GM19438 (cell line): ENCODE results near the gene PNCK.
"Not testable (repeated sequence)": the region's sequence is repeated elsewhere in the genome, so short reads cannot be mapped to it uniquely, and the experiment has no call there.

ENCODE experiments used
- ATAC-seq: cut with Tn5 transposase; IDR thresholded peaks from one replicate; pipeline ENCODE4 v1.9.1; 2021; ENCODE audit warnings: low read depth; ENCODE audit not compliant: unreplicated experiment

The PNCK gene

GRCh38 chrX:153699784-153700371, 26.3 kb upstream of the PNCK start:
- not testable (repeated sequence) for ATAC-seq

GRCh38 chrX:153699210-153699783, 25.7 kb upstream of the PNCK start:
- ATAC-seq = not testable (repeated sequence)

- ATAC-seq = no peak
Observed at GRCh38 chrX:153697924-153698865, 24.6 kb upstream of the PNCK start.

- not testable (repeated sequence) for ATAC-seq
Observed at GRCh38 chrX:153696986-153697722, 23.5 kb upstream of the PNCK start.

GRCh38 chrX:153696538-153696937, 22.9 kb upstream of the PNCK start:
- ATAC-seq = not testable (repeated sequence)

GRCh38 chrX:153696100-153696499, 22.5 kb upstream of the PNCK start:
- no peak for ATAC-seq

- no peak for ATAC-seq
Observed at GRCh38 chrX:153694687-153695270, 21.2 kb upstream of the PNCK start.

GRCh38 chrX:153694256-153694655, 20.6 kb upstream of the PNCK start:
- not testable (repeated sequence) for ATAC-seq

GRCh38 chrX:153693216-153694086, 19.8 kb upstream of the PNCK start:
- no peak for ATAC-seq

GRCh38 chrX:153692611-153693156, 19.1 kb upstream of the PNCK start:
- ATAC-seq = no peak

GRCh38 chrX:153692003-153692402, 18.4 kb upstream of the PNCK start:
- ATAC-seq = no peak

- ATAC-seq = not testable (repeated sequence)
Observed at GRCh38 chrX:153691032-153691827, 17.6 kb upstream of the PNCK start.

GRCh38 chrX:153690466-153690865, 16.9 kb upstream of the PNCK start:
- no peak for ATAC-seq

- no peak for ATAC-seq
Observed at GRCh38 chrX:153689654-153690465, 16.2 kb upstream of the PNCK start.

GRCh38 chrX:153688911-153689590, 15.4 kb upstream of the PNCK start:
- no peak for ATAC-seq

GRCh38 chrX:153688506-153688905, 14.9 kb upstream of the PNCK start:
- no peak for ATAC-seq

- no peak for ATAC-seq
Observed at GRCh38 chrX:153688071-153688470, 14.5 kb upstream of the PNCK start.
